K562 (cell line): ENCODE measurements around the gene ABCC6. TPM values are rescaled to one million over a fixed set of nuclear protein-coding genes. Genes with fewer than 3 reads are reported as not detected.

Experiments used
- ATAC-seq: fragments of 200-7000 bp; cut with Tn5 transposase; 3 replicates; pipeline ENCODE4 v1.9.1; 2020; ENCODE audit warnings: moderate library complexity
- BruUV-seq: library from RNA; stranded (reverse); fragments of 400-500 nt; replicated peaks from 2 replicates; lab custom pipeline; 2021; lab: Mats Ljungman, UMichigan
- CTCF ChIA-PET: fragments of 300-600 bp; formaldehyde crosslinking; extraction: SDS; loops from one replicate; lab custom pipeline; 2021; ENCODE audit warnings: low intra/inter-chr PET ratio; lab: Yijun Ruan, JAX
- POLR2A ChIA-PET: fragments of 300-600, 350-650 bp; sonication (Branson Sonifier 250); formaldehyde crosslinking; extraction: SDS; loops from one replicate; lab custom pipeline; 2021; ENCODE audit warnings: antibody characterized with exemption, inconsistent platforms; lab: Yijun Ruan, JAX
- DNase-seq, 4 experiments: peaks; one replicate each; pipeline versions ENCODE4 v3.0.0 to v3.0.0-alpha.2; 2011 to 2018; ENCODE audit warnings: low spot score in 3 of 4, mixed read lengths in 3 of 4; ENCODE audit errors: extremely low read depth in 1 of 4
- FAIRE-seq: peaks from 2 replicates; lab custom pipeline; 2011; peaks lifted over from hg19 to GRCh38; lab: Jason Lieb, UNC
- H2AFZ ChIP-seq: 2 replicates; pipeline ENCODE4 v1.6.0; 2011; ENCODE audit warnings: low read depth, low read length, control low read depth, inconsistent platforms
- H3K27ac ChIP-seq: fragments of 200-600 bp; 3 replicates; pipeline ENCODE4 v1.8.0; 2011; ENCODE audit warnings: low read depth, mild to moderate bottlenecking, control low read depth, inconsistent platforms, low read length, moderate library complexity, mixed read lengths; ENCODE audit errors: extremely low read depth
- H3K27me3 ChIP-seq, 2 experiments: fragments of 300-600 bp in 1 of 2; 2 replicates in 1 of 2; 3 replicates in 1 of 2; pipeline versions ENCODE4 v1.6.0 to v1.8.0; 2011; ENCODE audit warnings: inconsistent platforms in 2 of 2, low read length in 2 of 2, mild to moderate bottlenecking in 1 of 2, mixed read lengths in 1 of 2, moderate library complexity in 1 of 2; ENCODE audit not compliant: control insufficient read depth in 2 of 2, insufficient read depth in 2 of 2
- H3K36me3 ChIP-seq: fragments of 300-600 bp; 3 replicates; pipeline ENCODE4 v1.8.0; 2011; ENCODE audit warnings: mild to moderate bottlenecking, low read length, inconsistent platforms; ENCODE audit not compliant: control insufficient read depth, insufficient read depth
- H3K4me1 ChIP-seq, 2 experiments: fragments of 200-600 bp in 1 of 2; replicated peaks in 1 of 2; 2 replicates in 1 of 2; 3 replicates in 1 of 2; pipeline versions ENCODE4 v1.5.1 to v1.8.0; 2011; ENCODE audit warnings: inconsistent platforms in 2 of 2, low read length in 2 of 2, mild to moderate bottlenecking in 1 of 2, mixed read lengths in 1 of 2, moderate library complexity in 1 of 2; ENCODE audit not compliant: control insufficient read depth in 2 of 2, insufficient read depth in 2 of 2
- H3K4me2 ChIP-seq: 2 replicates; pipeline ENCODE4 v1.6.1; 2011; ENCODE audit warnings: low read length, control low read depth, inconsistent platforms, mixed read lengths; ENCODE audit not compliant: insufficient read depth
- H3K4me3 ChIP-seq: fragments of 200-600 bp; sonication (generic), shearing (Covaris generic); 2 replicates; pipeline ENCODE4 v1.5.1; 2016; ENCODE audit warnings: control low read depth, inconsistent platforms
- H3K79me2 ChIP-seq: fragments of 200-600 bp; 3 replicates; pipeline ENCODE4 v1.8.0; 2011; ENCODE audit warnings: low read length, inconsistent platforms; ENCODE audit not compliant: control insufficient read depth, insufficient read depth
- H3K9ac ChIP-seq, 2 experiments: 2 replicates each; pipeline versions ENCODE4 v1.6.0 to v1.6.1; 2011; ENCODE audit warnings: low read depth in 2 of 2, low read length in 2 of 2, control low read depth in 1 of 2, inconsistent platforms in 1 of 2, mild to moderate bottlenecking in 1 of 2, mixed read lengths in 1 of 2; ENCODE audit not compliant: insufficient read depth in 1 of 2
- H3K9me1 ChIP-seq: one replicate; pipeline ENCODE4 v1.6.0; 2011; ENCODE audit warnings: inconsistent platforms, mild to moderate bottlenecking, low read length, moderate library complexity; ENCODE audit not compliant: control insufficient read depth, insufficient read depth
- H3K9me3 ChIP-seq: replicated peaks from 2 replicates; pipeline ENCODE4 v1.5.1; 2011; ENCODE audit warnings: low read depth, low read length, inconsistent platforms; ENCODE audit not compliant: control insufficient read depth, insufficient read depth
- H4K20me1 ChIP-seq: replicated peaks from 2 replicates; pipeline ENCODE4 v1.6.1; 2011; ENCODE audit warnings: low read length, inconsistent platforms, mixed read lengths; ENCODE audit not compliant: control insufficient read depth, insufficient read depth
- ARID1B ChIP-seq: fragments of 450-650 bp; IDR thresholded peaks from 2 replicates; pipeline ENCODE4 v1.6.1; 2016; ENCODE audit warnings: antibody characterized with exemption, mild to moderate bottlenecking, inconsistent platforms
- CBFA2T2 ChIP-seq: fragments of 450-650 bp; conservative IDR thresholded peaks from 2 replicates; pipeline ENCODE4 v1.6.1; 2017; ENCODE audit warnings: mild to moderate bottlenecking
- CBFA2T3 ChIP-seq: fragments of 450-650 bp; IDR thresholded peaks from 2 replicates; pipeline ENCODE4 v1.6.1; 2017
- DACH1 ChIP-seq: fragments of 450-650 bp; IDR thresholded peaks from 2 replicates; pipeline ENCODE4 v1.6.1; 2018; ENCODE audit not compliant: partially characterized antibody
- ETV5 ChIP-seq: sonication (generic); formaldehyde crosslinking; IDR thresholded peaks from 2 replicates; pipeline ENCODE4 v1.4.0; 2020; ENCODE audit warnings: low read depth, mild to moderate bottlenecking, missing genetic modification reagents
- FOXA3 ChIP-seq, 2 experiments: fragments of 450-650 bp in 1 of 2; sonication (generic) in 1 of 2; formaldehyde crosslinking; IDR thresholded peaks in 1 of 2; conservative IDR thresholded peaks in 1 of 2; 2 replicates each; pipeline versions ENCODE4 v1.4.0 to v1.8.0; 2020 to 2022; ENCODE audit warnings: mild to moderate bottlenecking in 2 of 2, missing genetic modification reagents in 1 of 2
- HMG20A ChIP-seq: fragments of 450-650 bp; formaldehyde crosslinking; conservative IDR thresholded peaks from 2 replicates; pipeline ENCODE4 v1.4.0; 2020; ENCODE audit warnings: mild to moderate bottlenecking, mixed read lengths
- PTBP1 ChIP-seq: fragments of 200-400 bp; formaldehyde crosslinking; IDR thresholded peaks from 2 replicates; pipeline ENCODE4 v1.6.1; 2017; ENCODE audit warnings: low read depth, low read length
- SMARCE1 ChIP-seq: fragments of 450-650 bp; IDR thresholded peaks from 2 replicates; pipeline ENCODE4 v1.7.1; 2016; ENCODE audit warnings: mild to moderate bottlenecking
- SRSF1 ChIP-seq: fragments of 200-400 bp; formaldehyde crosslinking; IDR thresholded peaks from 2 replicates; pipeline ENCODE4 v1.6.1; 2017; ENCODE audit warnings: mild to moderate bottlenecking, low read depth, low read length, moderate library complexity
- SRSF9 ChIP-seq: fragments of 200-400 bp; formaldehyde crosslinking; IDR thresholded peaks from 2 replicates; pipeline ENCODE4 v1.6.1; 2017; ENCODE audit warnings: low read depth, low read length, borderline replicate concordance
- TCF3 ChIP-seq: sonication (generic); formaldehyde crosslinking; IDR thresholded peaks from 2 replicates; pipeline ENCODE4 v1.4.0; 2020; ENCODE audit warnings: mild to moderate bottlenecking, missing genetic modification reagents
- TRIM24 ChIP-seq, 2 experiments: fragments of 450-650 bp; IDR thresholded peaks; 2 replicates each; pipeline ENCODE4 v1.6.1; 2016
- TSC22D4 ChIP-seq: fragments of 450-650 bp; IDR thresholded peaks from 2 replicates; pipeline ENCODE4 v1.6.1; 2016; ENCODE audit warnings: missing genetic modification characterization, missing biosample characterization, control low read depth
- WGBS: fragments of 100-300 bp; shearing (Covaris generic); methylation state at CpG from one replicate; pipeline ENCODE4 v1.1.6; 2016; ENCODE audit warnings: low coverage, mixed read lengths; ENCODE audit not compliant: insufficient coverage; ENCODE audit errors: missing lambda C conversion rate; 5-methylcytosine and 5-hydroxymethylcytosine counted together
- in situ Hi-C: fragments of 300-500 bp; cut with MboI; formaldehyde crosslinking; loops from 4 replicates; pipeline ENCODE4 v1.15.0; 2018; ENCODE audit warnings: inconsistent platforms, mixed read lengths
- intact Hi-C: fragments of 100-400 bp; cut with micrococcal nuclease; formaldehyde crosslinking; loops from 2 replicates; pipeline ENCODE4 v1.14.2; 2022
- polyA plus RNA-seq, 8 experiments: library from polyadenylated mRNA; depleted of rRNA in 4 of 8; stranded (reverse) in 5 of 8; unstranded in 3 of 8; fragments of >200 nt; fragmentation: Nextera tagmentation in 2 of 8; fragmentation: Illumina TruSeq in 1 of 8; extraction: Ambion mirVana in 2 of 8; extraction: Trizol in 1 of 8; gene quantifications; 2 replicates each; pipeline versions ENCODE4 v1.2.1 to v1.2.3, GENCODE V29; 2011 to 2014; ENCODE audit warnings: inconsistent platforms in 1 of 8, missing spikeins in 1 of 8
- total RNA-seq, 7 experiments: library from RNA; depleted of rRNA in 6 of 7; stranded (reverse); fragments of >200 nt in 6 of 7; fragmentation: Illumina TruSeq in 2 of 7; extraction: Trizol in 2 of 7; gene quantifications; 2 replicates each; pipeline versions ENCODE4 v1.2.1 to v1.2.3, GENCODE V29; 2011 to 2021; ENCODE audit warnings: low replicate concordance in 1 of 7
- TF ChIP-seq, protein P1 (sequence below): IDR thresholded peaks from 2 replicates; pipeline ENCODE4 v1.6.1; 2014; ENCODE audit warnings: antibody characterized with exemption
- TF ChIP-seq, protein P2 (sequence below): IDR thresholded peaks from 2 replicates; pipeline ENCODE4 v1.6.1; 2016; ENCODE audit warnings: missing genetic modification characterization, missing compliant biosample characterization

The ABCC6 gene
- total and polyA plus RNA-seq, 9 of the 15 experiments (the other 6 are each of a cell fraction or from before 2014, with no cell fraction given) = 0.03 to 0.46 (median 0.07) TPM; not detected in 4

DNA sequence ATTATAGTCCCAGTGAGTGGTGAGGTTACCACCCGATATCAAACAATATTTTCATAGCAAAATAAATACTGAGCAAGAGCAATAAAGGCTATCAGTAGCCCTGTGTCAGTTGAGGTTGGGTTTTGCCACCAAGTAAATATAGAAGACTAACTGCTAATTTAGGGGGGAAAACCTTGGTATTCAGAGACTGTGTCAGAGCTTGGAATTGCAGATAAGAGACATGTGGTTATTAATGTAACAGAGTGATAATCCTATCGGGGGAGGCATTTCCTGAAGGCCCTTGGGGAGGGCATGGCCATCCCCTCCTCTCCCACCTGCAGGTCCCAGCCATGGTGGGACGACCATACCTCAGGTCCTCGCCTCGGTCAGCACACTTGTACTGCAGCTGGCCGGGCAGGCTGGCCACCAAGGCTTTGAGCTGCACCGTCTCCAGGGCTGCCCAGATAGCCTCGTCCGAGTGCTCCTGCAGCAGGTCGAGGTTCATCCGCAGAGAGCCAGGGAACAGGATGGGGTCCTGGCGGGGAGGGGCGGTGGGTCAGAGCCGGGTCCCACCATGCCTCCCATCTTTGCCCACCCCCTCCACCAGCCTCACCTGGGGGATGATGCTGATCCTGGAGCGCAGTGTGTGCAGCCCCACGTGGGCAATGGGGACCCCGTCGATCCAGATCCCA is 68.9 kb downstream of the ABCC6 start:
- ChIA-PET CTCF (no interaction called here), POLR2A (no interaction called here)
- no peak overlapping the region for H3K4me2 ChIP-seq
- 9% methylated on average over 15 of the region's 18 CpGs for WGBS
- in situ Hi-C loops = no loop called here
- intact Hi-C loops = no loop called here
- H3K79me2 ChIP-seq = no peaks in the 10 kb centered on the region
- H3K27me3 ChIP-seq = no peaks in the 10 kb centered on the region
- ATAC-seq (peak; percentile 42; the same call in 1 of the 3 replicates), FAIRE-seq (no peak), DNase-seq (peak in 1 of 4 experiments; percentile 25)
- no peaks in the 10 kb centered on the region for H3K9me3 ChIP-seq
- peaks cover 10 to 23% of the 10 kb centered on the region in 2 experiments; a peak in 4 of 5 replicates for H3K4me1 ChIP-seq
- no peak overlapping the region for H3K27ac ChIP-seq
- H3K9ac ChIP-seq = peak overlapping the region in 1 of 2 experiments; percentile 76; a peak in 2 of 4 replicates
- no TSS peak for BruUV-seq
- no peak overlapping the region for H2AFZ ChIP-seq
- H3K36me3 ChIP-seq = no peaks in the 10 kb centered on the region
- no peak overlapping the region for H3K4me3 ChIP-seq
- H3K9me1 ChIP-seq = no peaks in the 10 kb centered on the region
- no peaks in the 10 kb centered on the region for H4K20me1 ChIP-seq
- TF ChIP-seq DACH1 = peak; percentile 12
- TF ChIP-seq, protein P1, sequence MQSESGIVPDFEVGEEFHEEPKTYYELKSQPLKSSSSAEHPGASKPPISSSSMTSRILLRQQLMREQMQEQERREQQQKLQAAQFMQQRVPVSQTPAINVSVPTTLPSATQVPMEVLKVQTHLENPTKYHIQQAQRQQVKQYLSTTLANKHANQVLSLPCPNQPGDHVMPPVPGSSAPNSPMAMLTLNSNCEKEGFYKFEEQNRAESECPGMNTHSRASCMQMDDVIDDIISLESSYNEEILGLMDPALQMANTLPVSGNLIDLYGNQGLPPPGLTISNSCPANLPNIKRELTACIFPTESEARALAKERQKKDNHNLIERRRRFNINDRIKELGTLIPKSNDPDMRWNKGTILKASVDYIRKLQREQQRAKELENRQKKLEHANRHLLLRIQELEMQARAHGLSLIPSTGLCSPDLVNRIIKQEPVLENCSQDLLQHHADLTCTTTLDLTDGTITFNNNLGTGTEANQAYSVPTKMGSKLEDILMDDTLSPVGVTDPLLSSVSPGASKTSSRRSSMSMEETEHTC = no peak
- TF ChIP-seq SRSF1 = no peak
- no peak for TF ChIP-seq HMG20A (CRISPR knock-in tag)
- TF ChIP-seq CBFA2T3 = peak; percentile 76
- TF ChIP-seq PTBP1 = no peak
- peak in 1 of 2 experiments; percentile 36; a peak in 1 of 4 replicates for TF ChIP-seq TRIM24 (IDR thresholded peaks at IDR 0.05)
- TF ChIP-seq TSC22D4 = no peak
- TF ChIP-seq ARID1B = peak; percentile 65
- TF ChIP-seq TCF3 = peak; percentile 74
- TF ChIP-seq ETV5 = 0 out of 2 replicates have a peak, but pooled peaks have one; percentile 29
- TF ChIP-seq, protein P2, sequence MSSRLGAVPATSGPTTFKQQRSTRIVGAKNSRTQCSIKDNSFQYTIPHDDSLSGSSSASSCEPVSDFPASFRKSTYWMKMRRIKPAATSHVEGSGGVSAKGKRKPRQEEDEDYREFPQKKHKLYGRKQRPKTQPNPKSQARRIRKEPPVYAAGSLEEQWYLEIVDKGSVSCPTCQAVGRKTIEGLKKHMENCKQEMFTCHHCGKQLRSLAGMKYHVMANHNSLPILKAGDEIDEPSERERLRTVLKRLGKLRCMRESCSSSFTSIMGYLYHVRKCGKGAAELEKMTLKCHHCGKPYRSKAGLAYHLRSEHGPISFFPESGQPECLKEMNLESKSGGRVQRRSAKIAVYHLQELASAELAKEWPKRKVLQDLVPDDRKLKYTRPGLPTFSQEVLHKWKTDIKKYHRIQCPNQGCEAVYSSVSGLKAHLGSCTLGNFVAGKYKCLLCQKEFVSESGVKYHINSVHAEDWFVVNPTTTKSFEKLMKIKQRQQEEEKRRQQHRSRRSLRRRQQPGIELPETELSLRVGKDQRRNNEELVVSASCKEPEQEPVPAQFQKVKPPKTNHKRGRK = no peak
- TF ChIP-seq CBFA2T2 = peak; percentile 53
- no peak for TF ChIP-seq SMARCE1
- TF ChIP-seq FOXA3 (CRISPR knock-in tag; conservative IDR thresholded peaks at IDR 0.05 in 1 of 2, IDR thresholded peaks at IDR 0.05 in 1 of 2) = 0 out of 4 replicates have a peak, but pooled peaks of 1 of the 2 experiments have one; percentile 32
- TF ChIP-seq SRSF9 = no peak
